H9 (cell line): Measurements from ENCODE around the gene CDC25B. TPM values are rescaled to one million over a fixed set of nuclear protein-coding genes. Genes with fewer than 3 reads are reported as not detected.

Source experiments
- DNase-seq: peaks from one replicate; pipeline ENCODE4 v3.0.0-alpha.2; 2017
- H2AFZ ChIP-seq: one replicate; pipeline ENCODE4 v1.6.1; 2013; ENCODE audit warnings: mild to moderate bottlenecking, low read length, control low read depth, moderate library complexity
- H2AK5ac ChIP-seq: 2 replicates; pipeline ENCODE4 v1.6.1; 2013; ENCODE audit warnings: low read length, control low read depth, mixed read lengths; ENCODE audit not compliant: insufficient read length
- H2BK120ac ChIP-seq: one replicate; pipeline ENCODE4 v1.6.1; 2013; ENCODE audit warnings: low read depth, mild to moderate bottlenecking, low read length, control low read depth, inconsistent platforms; ENCODE audit not compliant: poor library complexity, severe bottlenecking
- H2BK12ac ChIP-seq: 2 replicates; pipeline ENCODE4 v1.6.1; 2013; ENCODE audit warnings: low read length, control low read depth, mixed read lengths, low read depth; ENCODE audit not compliant: insufficient read length
- H2BK15ac ChIP-seq: 2 replicates; pipeline ENCODE4 v1.6.1; 2013; ENCODE audit warnings: low read depth, low read length, control low read depth
- H2BK20ac ChIP-seq: one replicate; pipeline ENCODE4 v1.6.1; 2013; ENCODE audit warnings: low read depth, mild to moderate bottlenecking, low read length, control low read depth, inconsistent platforms; ENCODE audit not compliant: poor library complexity, severe bottlenecking
- H2BK5ac ChIP-seq: 2 replicates; pipeline ENCODE4 v1.6.1; 2013; ENCODE audit warnings: low read length, control low read depth, mixed read lengths; ENCODE audit not compliant: insufficient read length
- H3K14ac ChIP-seq: 2 replicates; pipeline ENCODE4 v1.6.1; 2013; ENCODE audit warnings: low read length, control low read depth; ENCODE audit not compliant: insufficient read depth
- H3K18ac ChIP-seq: 2 replicates; pipeline ENCODE4 v1.6.1; 2013; ENCODE audit warnings: low read depth, mild to moderate bottlenecking, mixed read lengths, low read length, control low read depth; ENCODE audit not compliant: insufficient read length
- H3K23ac ChIP-seq: 2 replicates; pipeline ENCODE4 v1.6.1; 2013; ENCODE audit warnings: low read length, control low read depth, mixed read lengths, low read depth; ENCODE audit not compliant: insufficient read length
- H3K23me2 ChIP-seq: 2 replicates; pipeline ENCODE4 v1.6.1; 2013; ENCODE audit warnings: low read depth, mild to moderate bottlenecking, mixed read lengths, low read length, control low read depth; ENCODE audit not compliant: insufficient read length, poor library complexity, severe bottlenecking
- H3K27ac ChIP-seq: 2 replicates; pipeline ENCODE4 v1.5.1; 2013; ENCODE audit warnings: low read length, control low read depth, mixed read lengths, low read depth; ENCODE audit not compliant: insufficient read length
- H3K27me3 ChIP-seq: 2 replicates; pipeline ENCODE4 v1.6.1; 2013; ENCODE audit warnings: low read length, control low read depth, inconsistent platforms; ENCODE audit not compliant: insufficient read depth
- H3K4ac ChIP-seq: 2 replicates; pipeline ENCODE4 v1.6.1; 2013; ENCODE audit warnings: low read depth, mild to moderate bottlenecking, control low read depth, inconsistent platforms, low read length, moderate library complexity
- H3K4me1 ChIP-seq: 2 replicates; pipeline ENCODE4 v1.6.1; 2013; ENCODE audit warnings: low read length, control low read depth, inconsistent platforms; ENCODE audit not compliant: insufficient read depth
- H3K4me2 ChIP-seq: 2 replicates; pipeline ENCODE4 v1.6.1; 2013; ENCODE audit warnings: low read length, control low read depth, mixed read lengths; ENCODE audit not compliant: insufficient read length, insufficient read depth
- H3K56ac ChIP-seq: 2 replicates; pipeline ENCODE4 v1.6.1; 2013; ENCODE audit warnings: low read depth, mild to moderate bottlenecking, mixed read lengths, low read length, control low read depth; ENCODE audit not compliant: insufficient read length
- H3K79me1 ChIP-seq: 2 replicates; pipeline ENCODE4 v1.6.1; 2013; ENCODE audit warnings: low read depth, mild to moderate bottlenecking, moderate library complexity, low read length, control low read depth, inconsistent platforms; ENCODE audit not compliant: insufficient read depth, poor library complexity, severe bottlenecking
- H3K79me2 ChIP-seq: 2 replicates; pipeline ENCODE4 v1.6.1; 2013; ENCODE audit warnings: low read length, control low read depth, inconsistent platforms; ENCODE audit not compliant: insufficient read depth
- H3K9ac ChIP-seq: 2 replicates; pipeline ENCODE4 v1.6.1; 2013; ENCODE audit warnings: low read length, control low read depth, mixed read lengths; ENCODE audit not compliant: insufficient read length; ENCODE audit errors: extremely low read depth
- H3K9me3 ChIP-seq: one replicate; pipeline ENCODE4 v1.6.1; 2013; ENCODE audit warnings: low read depth, low read length, inconsistent platforms; ENCODE audit not compliant: control insufficient read depth
- H3T11ph ChIP-seq: one replicate; pipeline ENCODE4 v1.6.1; 2013; ENCODE audit warnings: mild to moderate bottlenecking, low read length, control low read depth, inconsistent platforms
- H4K20me1 ChIP-seq: one replicate; pipeline ENCODE4 v1.6.1; 2013; ENCODE audit not compliant: control insufficient read depth, insufficient read length, insufficient read depth
- H4K5ac ChIP-seq: 2 replicates; pipeline ENCODE4 v1.6.1; 2013; ENCODE audit warnings: low read depth, mild to moderate bottlenecking, mixed read lengths, low read length, control low read depth; ENCODE audit not compliant: insufficient read length
- H4K8ac ChIP-seq: replicated peaks from 2 replicates; pipeline ENCODE4 v1.6.1; 2013; ENCODE audit warnings: low read length, control low read depth, mixed read lengths, low read depth; ENCODE audit not compliant: insufficient read length
- H4K91ac ChIP-seq: 2 replicates; pipeline ENCODE4 v1.6.1; 2013; ENCODE audit warnings: low read depth, mild to moderate bottlenecking, moderate library complexity, mixed read lengths, low read length, control low read depth; ENCODE audit not compliant: insufficient read length
- H3K27ac Mint-ChIP-seq, 3 experiments: 2 replicates in 2 of 3; 3 replicates in 1 of 3; pipeline ENCODE4 v1.8.0; 2020 to 2021; ENCODE audit warnings: mixed read lengths in 3 of 3, mild to moderate bottlenecking in 1 of 3, moderate library complexity in 1 of 3
- H3K27me3 Mint-ChIP-seq: 2 replicates; pipeline ENCODE4 v1.8.0; 2021; ENCODE audit warnings: low read depth, mild to moderate bottlenecking, moderate library complexity, mixed read lengths
- H3K36me3 Mint-ChIP-seq, 3 experiments: 2 replicates in 2 of 3; 3 replicates in 1 of 3; pipeline ENCODE4 v1.8.0; 2020 to 2021; ENCODE audit warnings: low read depth in 3 of 3, mixed read lengths in 3 of 3; ENCODE audit not compliant: insufficient read depth in 1 of 3
- H3K4me1 Mint-ChIP-seq, 2 experiments: 2 replicates each; pipeline ENCODE4 v1.8.0; 2020; ENCODE audit warnings: mixed read lengths in 2 of 2
- H3K4me3 Mint-ChIP-seq, 2 experiments: 2 replicates in 1 of 2; 3 replicates in 1 of 2; pipeline ENCODE4 v1.8.0; 2020 to 2021; ENCODE audit warnings: mild to moderate bottlenecking in 2 of 2, mixed read lengths in 2 of 2, moderate library complexity in 1 of 2
- H3K9me3 Mint-ChIP-seq, 2 experiments: 2 replicates in 1 of 2; 3 replicates in 1 of 2; pipeline ENCODE4 v1.8.0; 2020; ENCODE audit warnings: mild to moderate bottlenecking in 2 of 2, mixed read lengths in 2 of 2, moderate library complexity in 1 of 2
- CTCF ChIP-seq: fragments of 200-600 bp; sonication (generic); conservative IDR thresholded peaks from 3 replicates; pipeline ENCODE4 v1.8.0; 2021; ENCODE audit warnings: antibody characterized with exemption, mild to moderate bottlenecking
- WGBS: extraction: QIAGEN DNeasy Blood & Tissue Kit; methylation state at CpG from one replicate; pipeline ENCODE4 v1.1.7; 2013; ENCODE audit warnings: missing lambda C conversion rate, low lambda C conversion rate, mixed read lengths; ENCODE audit not compliant: insufficient read length; ENCODE audit errors: extremely low coverage; 5-methylcytosine and 5-hydroxymethylcytosine counted together
- total RNA-seq: library from RNA; stranded (reverse); gene quantifications from 2 replicates; pipeline ENCODE4 v1.2.1, GENCODE V29; 2021

The CDC25B gene
- total RNA-seq, 1 experiment from 2014 or later, result 24.0 TPM

DNA sequence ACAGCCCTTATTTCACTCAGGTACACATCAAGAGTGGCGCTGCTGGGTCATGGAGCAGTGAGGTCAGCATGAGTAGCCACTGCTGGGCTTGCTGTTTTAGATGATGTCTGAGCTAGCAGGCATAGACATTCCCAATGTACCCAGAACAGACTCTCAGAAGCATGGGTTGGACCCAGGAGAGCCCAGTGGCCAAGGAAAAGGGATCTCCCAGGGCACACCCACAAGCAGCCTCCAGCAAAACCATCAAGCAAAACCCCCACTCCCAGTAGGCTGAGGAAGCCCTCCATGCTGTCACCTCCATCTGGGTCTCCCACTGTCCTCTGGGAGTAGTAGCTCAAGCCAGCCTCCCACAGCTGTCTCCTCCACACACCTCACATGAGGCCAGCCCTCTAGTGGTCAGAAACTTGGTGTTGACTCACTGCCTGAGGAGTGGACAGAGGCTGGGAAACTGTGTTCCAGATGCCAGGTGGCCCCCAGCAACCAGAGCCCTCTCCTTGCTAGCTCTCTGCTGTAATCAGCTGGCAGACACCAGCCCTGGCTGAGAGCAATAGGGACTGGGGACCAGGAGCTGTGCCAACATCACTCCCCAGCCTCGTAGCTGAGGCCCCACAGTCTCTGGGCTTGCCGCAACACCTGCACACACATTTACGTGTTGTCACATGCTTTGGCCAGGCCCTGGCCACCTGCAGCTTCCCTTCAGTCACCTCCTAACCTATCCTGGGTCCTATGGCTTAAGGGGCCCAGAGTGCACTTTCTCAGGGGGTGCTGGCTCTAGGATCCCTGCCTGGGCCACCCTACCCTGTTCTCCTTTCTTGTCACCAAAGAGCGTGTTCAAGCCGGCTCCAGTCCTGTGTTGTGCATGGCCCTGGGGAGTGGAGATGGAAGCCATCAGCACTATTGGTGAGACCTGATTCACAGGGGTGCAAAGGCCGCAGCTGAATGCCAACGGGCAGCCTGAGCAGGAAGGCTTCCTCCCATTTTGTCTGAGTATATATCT lies 22.3 kb downstream of the CDC25B start:
- Histone ChIP-seq H3K27ac (no peak overlapping the region), H2AFZ (no peak overlapping the region), H3T11ph (no peak overlapping the region), H4K20me1 (no peaks in the 10 kb centered on the region), H3K56ac (no peak overlapping the region), H4K5ac (no peak overlapping the region), H3K9ac (no peak overlapping the region), H3K9me3 (no peaks in the 10 kb centered on the region), H2BK12ac (no peak overlapping the region), H3K23ac (no peak overlapping the region), H3K27me3 (no peaks in the 10 kb centered on the region), H3K4ac (no peak overlapping the region), H2AK5ac (no peak overlapping the region), H3K79me1 (no peaks in the 10 kb centered on the region), H2BK20ac (no peak overlapping the region), H4K8ac (no peak overlapping the region), H2BK120ac (no peak overlapping the region), H3K4me1 (no peaks in the 10 kb centered on the region; the same call in 1 of the 2 replicates), H3K14ac (no peak overlapping the region; the same call in 1 of the 2 replicates), H3K23me2 (no peaks in the 10 kb centered on the region), H2BK5ac (no peak overlapping the region), H3K18ac (no peak overlapping the region), H4K91ac (no peak overlapping the region), H2BK15ac (no peak overlapping the region), H3K79me2 (no peaks in the 10 kb centered on the region), H3K4me2 (no peak overlapping the region)
- H3K36me3 Mint-ChIP-seq, result peaks cover 0 to 2% (median 0%) of the 10 kb centered on the region in 3 experiments; a peak in 1 of 7 replicates
- H3K4me1 Mint-ChIP-seq, result peaks cover 23 to 33% of the 10 kb centered on the region in 2 experiments
- TF ChIP-seq CTCF, result peak; percentile 70
- no peak overlapping the region; a peak in 2 of 7 replicates for H3K27ac Mint-ChIP-seq
- peak; percentile 87 for DNase-seq
- H3K4me3 Mint-ChIP-seq, result no peak overlapping the region
- no CpG with 5 or more reads among the region's 8 CpGs for WGBS
- no peaks in the 10 kb centered on the region for H3K27me3 Mint-ChIP-seq
- H3K9me3 Mint-ChIP-seq, result no peaks in the 10 kb centered on the region; a peak in 1 of 5 replicates
